AG04449 (cell line): ENCODE data around the gene CBX8.

Experiments used
- CTCF ChIA-PET: fragments of 350-600 bp; formaldehyde crosslinking; extraction: SDS; loops from one replicate; lab custom pipeline; 2021; ENCODE audit warnings: antibody characterized with exemption; lab: Yijun Ruan, JAX
- POLR2A ChIA-PET: fragments of 400-600, 350-600 bp; formaldehyde crosslinking; extraction: SDS; loops from one replicate; lab custom pipeline; 2020; ENCODE audit warnings: antibody characterized with exemption, inconsistent platforms; lab: Yijun Ruan, JAX
- DNase-seq: peaks from one replicate; pipeline ENCODE4 v3.0.0-alpha.2; 2010; ENCODE audit warnings: low read depth, low spot score
- H3K4me3 ChIP-seq: 2 replicates; pipeline ENCODE4 v1.5.1; 2011; ENCODE audit warnings: low read depth, mild to moderate bottlenecking, control low read depth, low read length
- CTCF ChIP-seq: IDR thresholded peaks from one replicate; pipeline ENCODE4 v1.5.1; 2011; ENCODE audit warnings: mild to moderate bottlenecking, moderate library complexity, low read length, control low read depth, inconsistent platforms; ENCODE audit not compliant: insufficient read depth; ENCODE audit errors: missing control alignments

CBX8 gene

GRCh38 chr17:79801156-79802038 lies 4.5 kb upstream of the CBX8 start:
- DNase-seq = no peak
- POLR2A ChIA-PET = interaction anchor here (1.3 kb wide), 1 partner anchor 38 kb away, joined by 3 read pairs; the partner anchor contains the start of gene CBX4
- no peak for TF ChIP-seq CTCF
- H3K4me3 ChIP-seq = no peak overlapping the region
- CTCF ChIA-PET = interaction anchor here (1.0 to 1.7 kb wide), 3 partner anchors 10 to 34 kb away, joined by 3 to 15 read pairs (median 3); no protein-coding TSS in a partner anchor

- TF ChIP-seq CTCF = no peak
- ChIA-PET POLR2A (no interaction called here), CTCF (interaction anchor here (1.0 to 2.4 kb wide), 5 partner anchors 8 to 40 kb away, joined by 3 to 15 read pairs (median 3); no protein-coding TSS in a partner anchor)
- DNase-seq = no peak
- H3K4me3 ChIP-seq = no peak overlapping the region; the same call in 1 of the 2 replicates
Observed at GRCh38 chr17:79800325-79801155, 3.7 kb upstream of the CBX8 start.

DNA sequence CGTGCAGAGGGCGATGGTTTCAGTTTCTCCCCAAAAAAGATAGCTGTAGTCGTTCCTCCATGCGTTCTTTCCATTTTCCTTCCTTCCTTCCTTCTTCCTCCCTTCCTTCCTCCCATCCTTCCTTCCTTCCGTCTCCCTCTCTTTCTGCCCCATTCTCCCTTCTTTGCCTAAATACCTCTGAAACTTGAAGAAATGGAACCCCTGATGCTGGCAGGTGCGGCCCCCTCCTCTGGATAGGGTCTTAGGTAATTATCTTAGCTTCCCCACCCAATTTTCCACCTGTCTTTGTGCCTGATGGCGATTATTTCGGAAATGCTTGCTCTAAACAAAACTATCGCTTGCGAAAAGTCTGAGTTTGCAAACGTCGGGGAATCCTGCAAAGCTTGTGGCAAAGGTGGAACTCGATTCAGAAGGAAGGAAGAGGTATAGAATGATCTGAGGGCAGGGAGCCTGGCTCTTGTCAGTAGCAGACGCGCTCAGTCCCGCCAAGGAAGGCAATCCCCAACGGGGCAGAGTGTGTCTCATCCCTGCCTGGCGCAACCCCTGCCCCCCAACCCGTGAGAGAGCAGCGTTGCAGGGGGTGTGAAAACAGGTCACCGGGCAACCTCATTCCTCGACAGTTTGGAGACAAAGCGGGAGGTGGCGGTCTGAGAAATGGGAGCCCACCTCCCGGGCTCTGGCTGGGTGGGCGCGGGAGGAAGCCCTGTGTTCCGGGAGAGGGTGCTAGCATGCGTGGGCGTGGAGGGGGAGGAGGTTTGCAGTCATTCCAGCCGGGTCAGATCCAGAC lies 2.9 kb upstream of the CBX8 start:
- no peak overlapping the region for H3K4me3 ChIP-seq
- CTCF ChIA-PET = interaction anchor here (1.0 to 2.4 kb wide), 5 partner anchors 8 to 45 kb away, joined by 3 to 12 read pairs (median 4); no protein-coding TSS in a partner anchor
- no peak for TF ChIP-seq CTCF
- DNase-seq = no peak
- POLR2A ChIA-PET = no interaction called here

- H3K4me3 ChIP-seq = no peak overlapping the region
- DNase-seq = no peak
- TF ChIP-seq CTCF = no peak
- CTCF ChIA-PET = interaction anchor here (1.0 to 2.4 kb wide), 5 partner anchors 9 to 45 kb away, joined by 3 to 12 read pairs (median 4); no protein-coding TSS in a partner anchor
- POLR2A ChIA-PET = no interaction called here
Observed at GRCh38 chr17:79799174-79799537, 2.3 kb upstream of the CBX8 start.

- no peak for TF ChIP-seq CTCF
- ChIA-PET POLR2A (no interaction called here), CTCF (interaction anchor here (1.0 to 2.4 kb wide), 5 partner anchors 9 to 46 kb away, joined by 3 to 12 read pairs (median 4); no protein-coding TSS in a partner anchor)
- no peak for DNase-seq
- H3K4me3 ChIP-seq = no peak overlapping the region; the same call in 1 of the 2 replicates
Observed at GRCh38 chr17:79798299-79799173, 1.7 kb upstream of the CBX8 start.
